ENCODE data around the gene CISD2.

DNA sequence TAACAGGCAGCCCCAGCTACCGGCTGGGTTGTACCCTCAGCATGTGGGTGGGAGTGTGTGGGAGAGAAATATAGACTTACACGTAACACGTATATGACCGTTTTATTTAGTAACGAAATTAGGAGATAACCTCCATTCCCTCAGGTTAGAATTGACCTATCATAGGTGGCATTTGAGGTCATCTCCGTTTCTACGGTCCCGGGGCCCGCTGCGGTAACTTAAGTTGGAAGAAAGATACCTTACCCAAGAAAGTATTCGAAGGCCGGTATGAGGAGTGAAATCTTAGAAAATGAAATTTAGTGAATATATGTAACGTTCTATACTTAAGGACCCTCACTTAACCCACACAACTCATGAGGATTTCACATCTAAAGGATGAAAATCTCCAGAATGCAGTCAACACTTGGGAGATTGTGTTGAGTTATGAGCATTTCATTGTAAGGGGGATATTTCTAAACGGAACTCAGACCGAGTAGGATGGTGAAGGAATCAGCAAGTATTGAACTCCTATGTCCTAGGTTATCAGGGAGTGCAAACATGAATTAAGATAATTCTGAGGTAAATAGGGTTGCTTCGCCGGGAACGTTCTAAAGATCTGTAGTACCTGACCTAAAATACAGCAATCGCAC is 891 bp downstream of the CISD2 start:
- TF ChIP-seq GATA2 (IDR thresholded peaks at IDR 0.05; ENCODE audit: low read depth, low read length) = no peak
- TF ChIP-seq GATA3 (IDR thresholded peaks at IDR 0.05; ENCODE audit: low read depth, low read length) = no peak

All from SH-SY5Y (cell line).